NCI-H82 treated with DMSO at 0.1 percent for 48 hours (cell line): ENCODE data around the gene ZDHHC11.
"Not testable (repeated sequence)": the region's sequence is repeated elsewhere in the genome, so short reads cannot be mapped to it uniquely, and the experiment has no call there.

Experiments
- DNase-seq: peaks from one replicate; lab custom pipeline; 2025; ENCODE audit not compliant: unreplicated experiment; lab: John Stamatoyannopoulos, UW

Gene ZDHHC11

GRCh38 chr5:750226-750625 is 100.6 kb downstream of the ZDHHC11 start:
- DNase-seq: not testable (repeated sequence)

GRCh38 chr5:749101-749670 is 101.6 kb downstream of the ZDHHC11 start:
- no peak for DNase-seq

- DNase-seq: not testable (repeated sequence)
Measured at GRCh38 chr5:748011-748980, 102.5 kb downstream of the ZDHHC11 start.

DNA sequence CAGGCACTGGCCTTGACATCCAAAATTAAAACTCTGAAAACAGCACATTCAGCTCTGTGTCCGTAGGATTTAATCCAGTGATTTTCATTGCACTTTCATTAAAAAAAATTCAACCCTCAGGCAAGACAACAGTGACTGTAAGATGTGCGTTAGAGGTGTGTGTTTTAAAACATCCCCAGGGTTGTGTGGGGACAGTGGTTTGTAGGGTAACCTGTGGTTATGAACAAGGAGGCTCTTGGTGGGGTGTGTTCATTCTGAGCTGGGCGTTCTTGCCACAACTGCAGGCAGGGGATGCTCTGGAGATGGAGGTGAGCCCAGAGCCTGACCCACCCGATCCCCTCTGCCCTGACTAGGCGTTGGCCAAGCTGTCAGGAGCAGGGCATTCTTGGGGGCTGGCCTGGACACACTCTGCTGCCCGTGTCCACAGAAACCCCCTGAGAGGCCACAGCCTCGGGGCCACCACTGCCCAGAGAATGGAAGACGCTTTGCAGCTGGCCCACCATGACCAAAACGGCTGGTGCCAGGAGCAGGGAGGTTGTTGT is 103.4 kb downstream of the ZDHHC11 start:
- DNase-seq: not testable (repeated sequence)

GRCh38 chr5:746258-746761 is 104.5 kb downstream of the ZDHHC11 start:
- DNase-seq: no peak
